Measurements from ENCODE around the gene GJC2. TPM values are rescaled to one million over a fixed set of nuclear protein-coding genes. Genes with fewer than 3 reads are reported as not detected.

The GJC2 gene
- polyA plus RNA-seq, 1 donor from 2014 or later, result 2.3 TPM

DNA sequence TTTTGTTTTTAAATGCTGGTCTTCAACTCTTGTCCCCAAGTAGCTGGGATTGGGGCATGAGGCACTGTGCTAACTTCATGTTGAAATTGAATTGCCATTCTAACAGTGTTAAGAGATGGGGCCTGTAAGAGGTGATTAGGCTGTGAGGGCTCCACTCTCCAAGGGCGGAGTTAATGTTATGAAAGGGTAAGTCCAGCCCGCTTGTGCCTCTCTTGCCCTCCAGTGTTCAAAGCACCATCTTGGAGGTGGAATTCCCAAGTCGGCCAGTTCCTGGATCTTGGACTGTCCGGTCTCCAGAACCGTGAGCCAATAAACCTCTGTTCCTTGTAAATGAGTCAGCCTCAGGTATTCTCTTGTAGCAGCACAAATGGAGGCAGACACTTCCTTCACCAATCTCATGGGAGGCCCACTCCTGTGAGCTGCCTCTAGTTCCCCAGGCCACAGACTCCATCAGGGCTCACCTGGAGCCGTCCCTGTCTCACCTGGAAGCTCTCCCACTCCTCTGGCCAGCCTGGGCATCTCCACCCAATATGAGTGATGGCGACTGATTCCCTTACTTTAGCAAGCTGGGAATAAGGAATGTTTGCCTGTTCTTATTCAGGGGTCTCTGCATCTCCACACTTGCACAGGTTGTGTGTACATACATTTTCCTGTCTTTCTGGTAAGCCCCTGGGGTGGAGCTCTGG is 31.4 kb downstream of the GJC2 start:
- H3K79me2 ChIP-seq (replicated peaks; ENCODE audit: insufficient read depth, low read length), result no peaks in the 10 kb centered on the region
- no peak overlapping the region for H2AFZ ChIP-seq (ENCODE audit: low read depth, low read length)
- no peak overlapping the region for H3K9ac ChIP-seq (ENCODE audit: low read length)
- TF ChIP-seq POLR2AphosphoS5 (IDR thresholded peaks at IDR 0.05) (no peak), SMC3 (conservative IDR thresholded peaks at IDR 0.05; ENCODE audit: poor library complexity) (no peak), REST (IDR thresholded peaks at IDR 0.05; ENCODE audit: borderline replicate concordance) (no peak)
- no peaks in the 10 kb centered on the region for H3F3A ChIP-seq (ENCODE audit: insufficient read depth, low read length, poor library complexity, severe bottlenecking)
- no peaks in the 10 kb centered on the region for H3K27me3 ChIP-seq (ENCODE audit: insufficient read depth, low read depth, low read length)
- H3K4me3 ChIP-seq (ENCODE audit: low read length), result no peak overlapping the region
- no peaks in the 10 kb centered on the region for H4K20me1 ChIP-seq (ENCODE audit: insufficient read depth)
- no peak overlapping the region for H3K4me2 ChIP-seq (ENCODE audit: low read length)
- H3K9me3 ChIP-seq (ENCODE audit: low read length), result no peaks in the 10 kb centered on the region
- no peaks in the 10 kb centered on the region for H3K36me3 ChIP-seq (ENCODE audit: insufficient read depth, low read length)
- H3K27ac ChIP-seq (ENCODE audit: low read length), result no peak overlapping the region
- H3K9me2 ChIP-seq (ENCODE audit: insufficient read depth, low read length), result no peaks in the 10 kb centered on the region

GRCh38 chr1:228181645-228182034 is 31.9 kb downstream of the GJC2 start:
- H2AFZ ChIP-seq (ENCODE audit: low read depth, low read length), result no peak overlapping the region
- H3K9me2 ChIP-seq (ENCODE audit: insufficient read depth, low read length), result no peaks in the 10 kb centered on the region
- H3K4me3 ChIP-seq (ENCODE audit: low read length), result no peak overlapping the region
- no peaks in the 10 kb centered on the region for H3K27me3 ChIP-seq (ENCODE audit: insufficient read depth, low read depth, low read length)
- no peak for TF ChIP-seq POLR2AphosphoS5 (IDR thresholded peaks at IDR 0.05)
- no peak for TF ChIP-seq EP300 (conservative IDR thresholded peaks at IDR 0.05; ENCODE audit: poor library complexity, severe bottlenecking)
- TF ChIP-seq REST (IDR thresholded peaks at IDR 0.05; ENCODE audit: borderline replicate concordance), result no peak
- TF ChIP-seq CTCF (IDR thresholded peaks at IDR 0.05; ENCODE audit: poor library complexity, severe bottlenecking), result no peak
- TF ChIP-seq RAD21 (conservative IDR thresholded peaks at IDR 0.05), result no peak
- TF ChIP-seq SMC3 (conservative IDR thresholded peaks at IDR 0.05; ENCODE audit: poor library complexity), result no peak
- no peak for TF ChIP-seq MXI1 (conservative IDR thresholded peaks at IDR 0.05; ENCODE audit: poor library complexity, severe bottlenecking)
- TF ChIP-seq TAF1 (IDR thresholded peaks at IDR 0.05; ENCODE audit: low read depth), result no peak
- no peak for TF ChIP-seq EZH2 (IDR thresholded peaks at IDR 0.05; ENCODE audit: borderline replicate concordance, insufficient read depth, low read length, poor library complexity, severe bottlenecking)
- no peaks in the 10 kb centered on the region for H3K9me3 ChIP-seq (ENCODE audit: low read length)
- H3F3A ChIP-seq (ENCODE audit: insufficient read depth, low read length, poor library complexity, severe bottlenecking), result no peaks in the 10 kb centered on the region
- H3K79me2 ChIP-seq (replicated peaks; ENCODE audit: insufficient read depth, low read length), result no peaks in the 10 kb centered on the region
- H3K9ac ChIP-seq (ENCODE audit: low read length), result no peak overlapping the region
- no peak overlapping the region for H3K4me2 ChIP-seq (ENCODE audit: low read length)
- H3K27ac ChIP-seq (ENCODE audit: low read length), result no peak overlapping the region
- H4K20me1 ChIP-seq (ENCODE audit: insufficient read depth), result no peaks in the 10 kb centered on the region
- no peaks in the 10 kb centered on the region for H3K36me3 ChIP-seq (ENCODE audit: insufficient read depth, low read length)

Measured in neural cell (in vitro differentiated cells).